CD4-positive, alpha-beta T cell treated with Interleukin-17A for 4 hours (primary cell): ENCODE results near the gene LSM14A.
"Not testable (repeated sequence)": the region's sequence is repeated elsewhere in the genome, so short reads cannot be mapped to it uniquely, and the experiment has no call there.

Experiments
- DNase-seq: peaks from one replicate; pipeline ENCODE4 v3.0.0-alpha.2; 2020; ENCODE audit warnings: mixed read lengths

LSM14A gene

DNA sequence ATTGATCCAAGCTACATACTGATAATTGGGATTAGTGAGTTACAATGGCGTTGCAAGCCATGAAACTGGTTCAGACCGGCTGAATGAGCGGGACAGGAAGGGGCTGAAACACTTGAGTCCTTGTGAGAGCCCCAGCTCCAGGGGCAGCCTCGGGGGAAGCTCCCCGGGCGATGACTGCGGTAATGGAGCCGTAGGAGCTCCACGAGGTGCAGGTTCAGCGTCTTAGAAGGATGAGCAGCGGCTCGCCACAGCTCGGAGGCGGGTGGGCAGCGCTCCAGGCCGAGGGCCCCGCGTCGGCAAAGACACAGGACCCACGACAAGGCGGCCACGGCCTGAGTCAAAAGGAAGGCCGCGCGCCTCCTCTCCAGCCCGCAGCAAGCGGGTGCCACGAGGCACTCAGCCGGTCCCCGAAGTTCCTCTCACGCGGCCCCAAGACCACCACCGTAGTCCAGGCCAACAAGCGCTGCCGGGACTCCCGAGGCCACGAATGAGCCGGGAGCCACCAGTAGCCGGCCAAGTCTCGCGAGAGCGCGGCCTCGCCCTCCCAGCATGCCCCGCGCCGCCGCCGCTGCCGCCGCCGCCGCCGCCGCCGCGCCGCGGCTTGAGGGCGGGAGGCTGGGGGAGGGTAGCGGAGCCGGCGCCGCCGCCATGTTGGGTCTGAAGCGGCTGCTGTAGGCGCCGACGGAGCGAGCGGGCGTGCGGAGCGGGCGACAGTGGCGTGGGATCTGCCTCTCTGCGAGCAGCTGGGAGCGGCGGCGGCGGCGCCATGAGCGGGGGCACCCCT, at the start of gene LSM14A:
TSS of gene LSM14A (plus strand) at position 628 of the 784 bp plus-strand sequence. CDS start at position 767, 139 bp downstream.
- peak; percentile 92 for DNase-seq

DNA sequence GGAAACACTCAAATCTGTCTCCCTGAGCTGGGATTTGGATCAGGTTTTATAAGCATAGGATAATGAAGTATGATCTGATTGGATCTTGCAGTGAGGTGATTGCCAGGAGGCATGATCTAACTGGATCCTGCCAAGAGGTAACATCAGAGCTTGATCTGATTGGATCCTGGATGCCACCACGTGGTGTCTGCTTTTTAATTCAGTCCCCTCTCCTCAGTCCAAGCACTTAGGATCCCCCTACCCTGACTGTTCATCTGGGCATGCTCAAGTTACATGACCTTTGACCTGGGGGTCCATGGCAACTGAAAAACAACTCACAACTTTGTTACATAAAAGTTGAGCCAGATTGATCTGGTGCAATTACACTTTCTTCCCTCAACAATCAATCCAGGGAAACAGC, 47.5 kb upstream of the LSM14A start:
- no peak for DNase-seq

DNA sequence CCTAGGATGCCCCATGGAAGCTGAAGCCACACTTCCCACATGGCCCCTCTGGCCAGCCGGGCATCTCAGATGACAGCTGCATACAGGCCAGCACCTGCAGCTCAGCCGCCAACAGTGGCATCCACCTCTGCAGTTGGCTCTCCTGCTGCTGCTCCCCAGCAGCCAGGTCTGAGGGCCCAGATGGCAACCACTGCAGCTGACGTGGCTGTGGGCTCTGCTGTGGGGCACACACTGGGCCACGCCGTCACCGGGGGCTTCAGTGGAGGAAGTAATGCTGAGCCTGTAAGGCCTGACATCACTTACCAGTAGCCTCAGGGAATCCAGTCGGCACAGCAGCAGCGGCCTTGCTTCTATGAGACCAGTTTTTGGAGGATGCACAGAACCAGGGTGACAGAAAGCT, 45.3 kb upstream of the LSM14A start:
- no peak for DNase-seq

DNA sequence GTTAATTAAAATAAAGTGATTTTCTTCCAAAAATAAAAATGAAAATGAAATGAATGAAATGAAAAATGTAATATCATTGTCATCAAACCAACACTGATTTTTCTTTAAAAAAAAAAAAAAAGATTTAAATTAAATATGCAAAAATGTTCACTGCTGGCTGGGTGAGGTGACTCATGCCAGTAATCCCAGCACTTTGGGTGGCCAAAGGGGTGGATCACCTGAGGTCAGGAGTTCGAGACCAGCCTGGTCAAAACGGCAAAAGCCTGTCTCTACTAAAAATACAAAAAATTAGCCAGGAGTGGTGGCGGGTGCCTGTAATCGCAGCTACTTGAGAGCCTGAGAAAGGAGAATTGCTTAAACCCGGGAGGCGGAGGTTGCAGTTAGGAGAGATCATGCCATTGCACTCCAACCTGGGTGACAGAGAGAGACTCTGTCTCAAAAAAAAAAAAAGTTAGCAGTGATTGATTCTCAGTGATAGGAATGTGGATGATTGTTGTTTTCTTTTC, 44.6 kb upstream of the LSM14A start:
- DNase-seq, result no peak

DNA sequence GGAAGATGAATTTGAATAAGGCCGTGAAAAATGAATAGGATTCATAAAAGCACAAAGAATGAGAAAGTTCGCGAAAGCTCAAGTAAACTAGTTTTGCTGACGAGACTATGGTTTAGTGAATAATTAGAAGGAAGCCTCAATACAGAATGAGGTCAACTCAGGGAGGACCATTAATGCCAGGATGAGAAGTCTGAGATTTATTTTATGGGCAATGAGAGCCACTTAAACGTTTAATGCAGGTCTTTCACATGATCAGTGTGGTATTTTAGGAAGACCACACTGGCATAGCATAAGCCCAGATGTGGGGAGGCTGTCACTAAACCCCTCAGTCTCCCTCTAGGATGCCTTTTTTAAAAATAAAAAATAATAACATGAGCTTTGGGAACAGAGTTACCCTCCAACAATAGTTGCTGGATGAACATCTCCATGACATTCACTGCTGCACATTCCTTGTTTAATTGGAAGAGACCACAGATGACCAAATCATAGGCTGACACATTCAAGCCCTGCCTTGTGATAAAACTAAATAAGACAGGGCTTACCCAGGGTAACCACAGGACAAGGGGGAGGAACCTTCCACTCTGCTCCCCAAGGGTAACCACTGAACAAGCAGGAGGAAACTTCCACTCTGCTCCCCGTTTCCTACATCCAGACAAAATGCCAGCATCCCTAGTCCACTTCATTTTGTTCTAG, 43.6 kb upstream of the LSM14A start:
- no peak for DNase-seq

DNA sequence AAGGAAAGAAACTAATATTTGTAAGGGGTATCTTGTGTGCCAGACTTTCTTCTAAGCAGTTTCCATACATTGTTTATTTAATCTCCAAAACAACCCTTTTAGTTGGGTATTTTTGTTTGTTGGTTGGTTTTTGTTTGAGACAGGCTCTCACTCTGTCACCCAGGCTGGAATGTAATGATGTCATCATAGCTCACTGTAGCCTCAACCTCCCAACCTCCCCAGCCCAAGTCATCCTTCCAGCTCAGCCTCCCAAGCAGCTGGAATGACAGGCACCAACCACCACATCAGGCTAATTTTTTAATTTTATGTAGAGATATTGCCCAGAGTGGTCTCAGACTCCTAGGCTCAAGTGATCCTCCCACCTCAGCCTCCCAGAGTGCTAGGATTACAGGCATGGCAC, 41.2 kb upstream of the LSM14A start:
- DNase-seq, result no peak

DNA sequence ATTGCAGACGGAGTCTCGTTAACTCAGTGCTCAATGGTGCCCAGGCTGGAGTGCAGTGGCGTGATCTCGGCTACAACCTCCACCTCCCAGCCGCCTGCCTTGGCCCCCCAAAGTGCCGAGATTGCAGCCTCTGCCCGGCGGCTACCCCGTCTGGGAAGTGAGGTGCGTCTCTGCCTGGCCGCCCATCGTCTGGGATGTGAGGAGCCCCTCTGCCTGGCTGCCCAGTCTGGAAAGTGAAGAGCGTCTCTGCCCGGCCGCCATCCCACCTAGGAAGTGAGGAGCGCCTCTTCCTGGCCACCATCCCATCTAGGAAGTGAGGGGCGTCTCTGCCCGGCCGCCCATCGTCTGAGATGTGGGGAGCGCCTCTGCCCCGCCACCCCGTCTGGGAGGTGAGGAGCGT, 40.2 kb upstream of the LSM14A start:
- not testable (repeated sequence) for DNase-seq

DNA sequence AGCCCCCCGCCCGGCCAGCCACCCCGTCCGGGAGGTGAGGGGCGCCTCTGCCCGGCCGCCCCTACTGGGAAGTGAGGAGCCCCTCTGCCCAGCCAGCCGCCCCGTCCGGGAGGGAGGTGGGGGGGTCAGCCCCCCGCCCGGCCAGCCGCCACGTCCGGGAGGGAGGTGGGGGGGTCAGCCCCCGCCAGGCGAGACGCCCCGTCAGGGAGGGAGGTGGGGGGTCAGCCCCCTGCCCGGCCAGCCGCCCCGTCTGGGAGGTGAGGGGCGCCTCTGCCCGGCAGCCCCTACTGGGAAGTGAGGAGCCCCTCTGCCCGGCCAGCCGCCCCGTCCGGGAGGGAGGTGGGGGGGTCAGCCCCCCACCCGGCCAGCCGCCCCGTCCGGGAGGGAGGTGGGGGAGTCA, 39.6 kb upstream of the LSM14A start:
- not testable (repeated sequence) for DNase-seq

DNA sequence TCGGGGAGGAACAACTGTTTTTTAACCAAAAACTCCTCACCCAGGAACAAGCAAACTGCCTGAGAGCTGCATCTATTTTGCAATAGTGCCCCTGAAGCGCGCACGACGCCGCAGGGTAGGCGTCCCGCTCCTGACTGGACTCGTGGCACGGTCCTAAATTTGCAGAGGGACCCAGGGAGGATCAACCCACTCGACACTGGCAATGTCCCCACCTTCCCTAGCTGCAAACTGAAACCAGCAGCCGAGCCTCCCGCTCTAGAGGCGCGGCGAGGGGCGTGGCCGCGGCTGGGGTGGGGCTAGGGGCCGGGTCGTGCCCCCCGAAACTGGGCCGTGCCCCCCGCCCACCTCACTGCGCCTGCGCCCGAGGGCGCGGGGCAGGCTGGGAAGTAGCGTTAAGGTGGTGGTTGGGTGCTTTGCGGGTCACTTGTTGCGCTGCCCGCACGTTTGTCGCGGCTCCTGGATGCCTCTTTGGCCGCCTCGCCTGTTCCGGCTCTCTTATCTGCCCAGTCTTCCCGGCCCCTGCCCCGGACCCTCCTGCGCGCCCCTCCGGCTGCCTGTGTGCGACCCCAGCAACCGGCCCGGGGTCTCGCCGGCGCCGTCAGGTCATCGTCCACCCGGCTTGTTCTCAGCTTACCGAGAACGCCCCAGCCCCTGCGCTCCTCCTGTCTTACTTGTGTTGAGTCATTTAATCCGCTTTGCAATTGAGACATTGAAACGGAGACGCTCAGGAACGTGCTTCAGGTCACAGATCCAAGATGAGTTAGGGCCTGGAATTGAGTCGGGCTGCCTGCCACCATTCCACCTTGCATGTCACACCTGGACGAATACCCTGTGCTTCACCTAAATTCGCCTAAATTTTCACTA, 37.9 kb upstream of the LSM14A start:
- DNase-seq, result peak; percentile 97

DNA sequence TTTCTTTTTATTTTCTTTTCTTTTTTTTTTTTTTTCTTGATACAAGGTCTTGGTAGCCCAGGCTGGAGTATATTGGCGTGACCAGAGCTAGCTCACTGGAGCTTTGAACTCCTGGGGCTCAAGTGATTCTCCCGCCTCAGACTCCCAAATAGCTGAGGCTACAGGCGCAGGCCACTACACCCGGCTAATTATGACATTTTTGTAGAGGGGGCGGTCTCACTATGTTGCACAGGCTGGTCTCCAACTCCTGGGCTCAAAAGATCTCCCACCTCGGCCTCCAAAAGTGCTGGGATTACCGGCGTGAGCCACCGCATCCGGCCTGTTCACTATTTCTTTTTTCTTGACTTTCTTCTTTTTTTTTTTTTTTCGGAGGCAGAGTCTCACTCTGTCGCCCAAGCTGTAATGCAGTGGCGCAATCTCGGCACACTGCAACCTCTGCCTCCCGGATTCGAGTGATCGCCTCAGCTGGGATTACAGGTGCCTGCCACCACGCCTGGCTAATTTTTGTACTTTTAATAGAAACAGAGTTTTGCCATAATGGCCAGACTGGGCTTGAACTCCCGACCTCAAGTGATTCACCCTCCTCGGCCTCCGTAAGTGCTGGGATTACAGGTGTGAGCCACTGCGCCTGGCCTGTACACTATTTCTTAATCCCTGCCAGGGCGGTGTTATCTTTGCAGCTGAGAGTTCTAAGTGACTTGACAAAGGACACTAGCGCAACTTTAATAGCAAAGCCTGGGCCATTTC, 37.1 kb upstream of the LSM14A start:
- DNase-seq, result no peak

DNA sequence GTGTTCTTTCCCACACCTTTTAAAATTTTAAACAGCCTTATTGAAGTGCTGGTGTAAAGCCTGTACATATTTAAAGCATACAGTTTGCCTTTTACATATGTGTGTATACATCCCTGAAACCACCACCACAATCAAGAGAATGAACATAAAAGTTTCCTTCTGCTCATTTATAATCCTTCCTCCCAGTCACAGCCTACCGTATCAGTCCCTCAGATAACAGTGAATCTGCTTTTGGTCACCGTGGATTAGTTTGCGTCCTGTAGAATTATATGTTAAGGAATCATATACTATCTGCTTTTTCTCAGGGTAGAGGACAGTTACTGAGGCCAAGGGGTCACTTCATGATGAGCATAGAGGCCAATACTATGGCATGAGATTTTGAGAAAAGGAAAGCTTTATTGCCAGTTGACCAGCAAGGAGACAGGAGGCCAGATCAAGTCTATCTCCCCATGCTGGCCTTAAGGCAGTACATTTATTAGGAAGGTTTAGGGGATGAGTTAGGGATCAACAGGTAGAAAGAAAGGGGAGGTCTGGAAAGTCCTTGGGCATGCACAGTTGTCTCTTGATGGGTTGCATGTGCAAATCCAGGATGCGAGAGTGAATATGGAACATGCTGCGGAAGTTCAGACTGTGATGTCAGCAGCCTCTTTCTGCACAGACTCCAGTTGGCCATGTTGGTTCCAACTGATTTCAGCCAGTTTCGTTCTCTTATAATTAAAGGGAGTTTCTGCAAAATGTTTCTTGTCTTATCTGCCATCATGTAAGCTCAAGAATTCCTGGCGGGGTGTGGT, 36.3 kb upstream of the LSM14A start:
- DNase-seq, result no peak

DNA sequence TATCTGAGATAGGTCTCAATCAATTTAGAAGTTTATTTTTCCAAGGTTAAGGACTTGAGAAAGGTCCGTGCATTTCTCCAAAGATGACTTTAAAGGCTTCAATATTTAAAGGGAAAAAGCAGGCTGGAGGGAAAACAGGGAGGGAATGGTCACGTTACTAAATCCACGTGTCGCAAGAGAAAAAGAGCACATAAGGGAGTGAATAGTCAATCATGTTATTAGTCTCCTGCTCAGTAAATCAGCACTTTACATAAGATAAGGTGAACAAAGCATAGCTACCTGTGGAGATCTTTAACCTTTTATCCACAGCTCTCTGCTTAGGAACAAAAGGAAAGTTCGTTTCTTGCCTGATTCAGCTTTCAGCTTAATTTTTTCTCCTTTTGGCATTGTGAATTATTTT, 31.3 kb upstream of the LSM14A start:
- DNase-seq, result no peak

DNA sequence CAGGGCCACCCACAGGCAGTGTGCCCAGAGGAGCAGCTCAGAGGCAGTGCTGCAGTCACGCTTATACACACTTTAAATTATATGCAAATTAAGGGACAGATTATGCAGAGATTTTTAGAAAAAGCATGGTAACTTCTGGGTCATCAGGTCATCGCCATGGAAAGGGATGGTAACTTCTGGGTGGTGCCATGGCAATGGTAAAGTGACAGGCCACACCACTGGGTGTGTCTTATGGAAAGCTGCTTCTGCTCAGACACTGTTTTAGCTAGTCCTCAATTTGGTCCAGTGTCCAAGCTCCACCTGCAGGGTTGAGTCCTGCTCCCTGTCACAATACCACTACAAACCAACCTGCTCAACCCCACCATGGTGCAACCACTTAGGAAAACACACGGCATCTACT, 29.9 kb upstream of the LSM14A start:
- no peak for DNase-seq

DNA sequence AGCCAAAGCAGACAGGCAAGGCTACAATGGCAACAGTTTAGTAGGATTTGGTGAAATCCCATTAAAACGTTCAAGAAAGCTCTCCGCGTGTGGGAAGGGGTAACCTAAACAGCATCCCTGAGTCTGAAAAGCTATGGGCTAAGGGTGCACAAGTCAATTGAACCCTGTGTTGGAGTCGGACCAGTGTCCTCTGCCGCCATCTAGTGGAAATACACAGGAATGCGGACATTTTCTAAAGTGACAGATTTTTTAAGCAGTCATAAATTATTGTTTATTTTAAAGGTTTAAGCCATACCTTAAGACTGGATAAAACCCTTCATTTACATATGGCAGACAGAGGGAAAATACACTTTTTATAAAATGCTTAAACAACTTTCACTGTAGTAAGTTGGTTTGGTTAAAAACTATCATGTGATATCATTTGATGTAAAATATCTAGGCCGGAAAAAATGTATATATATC, 26.5 kb upstream of the LSM14A start:
- DNase-seq, result peak; percentile 65

DNA sequence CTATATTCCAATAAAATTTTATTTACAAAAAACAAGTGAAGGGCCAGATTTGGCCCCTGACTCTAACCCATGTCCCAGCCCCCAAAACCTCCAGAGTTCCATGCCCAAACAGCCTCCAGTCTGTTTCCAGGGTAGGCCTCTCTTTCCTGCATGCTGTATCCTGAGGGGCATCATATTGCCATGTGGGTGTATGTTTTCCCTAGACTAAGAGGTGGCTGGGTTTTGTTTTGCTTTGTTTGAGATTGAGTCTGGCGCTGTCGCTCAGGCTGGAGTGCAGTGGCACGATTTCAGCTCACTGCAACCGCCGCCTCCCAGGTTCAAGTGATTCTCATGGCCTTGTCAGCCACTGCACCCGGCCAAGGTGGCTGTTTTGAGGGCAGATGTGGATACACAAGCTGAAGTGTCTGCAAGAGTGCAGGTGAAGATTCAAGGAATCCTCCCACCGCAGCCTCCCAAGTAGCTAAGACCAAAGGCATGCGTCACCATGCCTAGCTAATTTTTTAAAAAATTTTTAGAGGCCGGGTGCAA, 23.6 kb upstream of the LSM14A start:
- no peak for DNase-seq

DNA sequence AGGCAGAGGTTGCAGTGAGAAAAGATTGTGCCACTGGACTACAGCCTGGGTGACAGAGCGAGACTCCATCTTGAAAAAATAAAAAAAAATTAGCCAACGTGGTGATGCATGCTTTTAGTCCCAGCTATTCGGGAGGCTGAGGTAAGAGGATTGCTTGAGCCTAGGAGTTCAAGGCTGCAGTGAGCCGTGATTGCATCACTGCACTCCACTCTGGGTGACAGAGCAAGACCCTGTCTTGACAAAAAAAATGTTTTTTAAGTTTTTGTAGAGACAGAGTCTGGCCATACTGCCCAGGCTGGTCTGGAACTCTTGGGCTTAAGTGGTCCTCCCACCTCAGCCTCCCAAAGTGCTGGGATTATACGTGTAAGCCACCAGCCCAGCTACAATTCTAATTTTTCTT, 22.4 kb upstream of the LSM14A start:
- DNase-seq, result no peak

DNA sequence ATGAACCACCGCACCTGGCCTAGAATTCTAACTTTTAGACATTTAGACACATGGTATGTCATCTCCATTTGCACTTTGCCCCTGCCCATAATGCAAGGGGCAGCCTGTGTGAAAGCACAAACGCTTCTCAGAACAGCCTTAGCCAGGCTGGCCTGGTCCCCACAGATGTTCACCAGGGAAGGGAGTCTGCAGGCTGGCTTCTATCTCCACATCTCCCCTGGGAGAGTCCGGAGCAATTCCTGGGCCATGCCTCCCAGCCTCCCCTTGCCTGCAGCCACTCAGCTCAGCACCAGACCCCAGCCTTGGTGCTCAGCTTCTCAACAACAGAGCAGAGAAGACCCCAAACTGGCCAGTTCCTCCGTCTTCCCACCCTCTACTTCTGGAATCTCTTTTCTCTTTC, 21.7 kb upstream of the LSM14A start:
- no peak for DNase-seq

DNA sequence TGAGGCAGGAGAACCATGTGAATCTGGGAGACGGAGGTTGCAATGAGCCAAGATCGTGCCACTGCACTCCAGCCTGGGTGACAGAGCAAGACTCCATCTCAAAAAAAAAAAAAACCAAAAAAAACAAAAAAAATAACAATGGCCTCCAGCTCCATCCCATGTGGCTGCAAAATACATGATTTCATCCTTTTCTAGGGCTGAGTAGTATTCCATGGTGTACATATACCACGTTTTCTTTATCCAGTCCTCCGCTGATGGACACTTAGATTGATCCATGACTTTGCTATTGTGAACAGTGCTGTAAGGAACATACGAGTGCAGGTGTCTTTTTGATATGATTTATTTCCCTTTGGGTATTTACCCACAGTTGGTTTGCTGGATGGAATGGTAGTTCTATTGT, 20.9 kb upstream of the LSM14A start:
- DNase-seq, result no peak

DNA sequence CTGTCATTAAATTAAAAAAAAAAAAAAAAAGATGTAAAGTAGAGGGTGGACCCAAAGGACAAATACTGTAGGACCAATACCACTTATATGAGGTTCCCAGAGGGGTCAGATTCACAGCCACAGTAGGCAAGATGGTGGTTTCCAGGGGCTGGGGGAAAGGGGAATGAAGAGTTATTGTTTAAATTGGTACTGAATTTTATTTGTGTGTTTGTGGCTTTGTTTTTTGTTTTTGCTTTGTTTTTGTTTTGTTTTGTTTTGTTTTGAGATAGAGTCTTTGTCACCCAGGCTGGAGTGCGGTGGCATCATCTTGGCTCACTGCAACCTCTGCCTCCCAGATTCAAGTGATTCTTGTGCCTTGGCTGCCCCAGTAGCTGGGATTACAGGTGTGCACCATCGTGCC, 17.9 kb upstream of the LSM14A start:
- no peak for DNase-seq

DNA sequence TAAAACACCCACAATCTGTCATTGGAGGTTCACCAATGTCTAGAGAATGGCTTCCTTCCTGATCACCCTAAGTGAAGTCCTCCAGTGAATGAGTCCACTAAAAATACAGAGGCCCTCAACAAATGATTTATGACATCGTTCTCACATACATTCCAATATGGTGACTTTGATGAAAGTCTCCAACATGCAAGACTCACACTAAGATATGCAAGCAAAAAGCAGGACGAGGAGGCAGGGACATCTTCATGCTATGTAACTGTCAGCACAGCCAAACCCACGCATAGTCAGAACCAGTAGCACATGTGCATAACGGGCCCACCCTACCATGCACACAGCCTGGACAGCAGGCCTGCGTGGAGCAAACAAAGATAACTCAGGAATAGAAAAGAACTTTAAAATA, 16.6 kb upstream of the LSM14A start:
- DNase-seq, result no peak

DNA sequence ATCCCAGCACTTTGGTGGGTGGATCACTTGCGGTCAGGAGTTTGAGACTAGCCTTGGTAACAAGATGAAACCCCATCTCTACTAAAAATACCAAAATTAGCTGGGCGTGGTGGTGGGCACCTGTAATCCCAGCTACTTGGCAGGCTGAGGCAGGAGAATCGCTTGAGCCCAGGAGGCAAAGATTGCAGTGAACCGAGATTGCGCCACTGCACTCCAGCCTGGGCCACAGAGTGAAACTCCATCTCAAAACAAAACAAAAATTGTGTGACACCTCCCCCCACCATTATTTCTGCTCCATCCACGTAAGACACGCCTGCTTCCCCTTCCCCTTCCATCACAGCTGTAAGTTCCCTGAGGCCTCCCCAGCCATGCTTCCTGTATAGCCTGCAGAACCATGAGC, 13.3 kb upstream of the LSM14A start:
- DNase-seq, result not testable (repeated sequence)
